HL-60/S4 treated with retinoic acid at 250 ng/mL for 4 days and 3 days (cell line): ENCODE data around the gene POFUT2.

Experiments
- in situ Hi-C: fragments of 300-500 bp; cut with MboI; formaldehyde crosslinking; loops from 2 replicates; pipeline ENCODE4 v1.7.0; 2022; ENCODE audit warnings: low sequenced_read_pairs

Gene POFUT2

GRCh38 chr21:45253180-45253579 lies 34.5 kb downstream of the POFUT2 start:
- in situ Hi-C loops: loop anchor here (25.0 kb wide), 1 partner anchor 91 kb away; no protein-coding TSS in a partner anchor

- in situ Hi-C loops: loop anchor here (25.0 kb wide), 1 partner anchor 90 kb away; no protein-coding TSS in a partner anchor
Measured at GRCh38 chr21:45252448-45252925, 35.2 kb downstream of the POFUT2 start.

- in situ Hi-C loops: loop anchor here (25.0 kb wide), 1 partner anchor 90 kb away; no protein-coding TSS in a partner anchor
Measured at GRCh38 chr21:45251635-45252447, 35.9 kb downstream of the POFUT2 start.

GRCh38 chr21:45250914-45251634 lies 36.6 kb downstream of the POFUT2 start:
- in situ Hi-C loops: loop anchor here (25.0 kb wide), 1 partner anchor 89 kb away; no protein-coding TSS in a partner anchor

- in situ Hi-C loops: loop anchor here (25.0 kb wide), 1 partner anchor 88 kb away; no protein-coding TSS in a partner anchor
Measured at GRCh38 chr21:45250272-45250671, 37.4 kb downstream of the POFUT2 start.

- in situ Hi-C loops: loop anchor here (25.0 kb wide), 1 partner anchor 87 kb away; no protein-coding TSS in a partner anchor
Measured at GRCh38 chr21:45249626-45250025, 38.1 kb downstream of the POFUT2 start.

GRCh38 chr21:45248893-45249381 lies 38.8 kb downstream of the POFUT2 start:
- in situ Hi-C loops: no loop called here

GRCh38 chr21:45248301-45248892 lies 39.3 kb downstream of the POFUT2 start:
- in situ Hi-C loops: no loop called here

GRCh38 chr21:45246386-45247320 lies 41.0 kb downstream of the POFUT2 start:
- in situ Hi-C loops: no loop called here

- in situ Hi-C loops: no loop called here
Measured at GRCh38 chr21:45244799-45245340, 42.8 kb downstream of the POFUT2 start.

- in situ Hi-C loops: no loop called here
Measured at GRCh38 chr21:45243603-45244002, 44.1 kb downstream of the POFUT2 start.

GRCh38 chr21:45241357-45241756 lies 46.3 kb downstream of the POFUT2 start:
- in situ Hi-C loops: no loop called here

GRCh38 chr21:45237401-45237800 lies 50.3 kb downstream of the POFUT2 start:
- in situ Hi-C loops: no loop called here

GRCh38 chr21:45236481-45236880 lies 51.2 kb downstream of the POFUT2 start:
- in situ Hi-C loops: no loop called here

- in situ Hi-C loops: no loop called here
Measured at GRCh38 chr21:45235488-45235887, 52.2 kb downstream of the POFUT2 start.

GRCh38 chr21:45234965-45235364 lies 52.7 kb downstream of the POFUT2 start:
- in situ Hi-C loops: no loop called here

GRCh38 chr21:45234127-45234526 lies 53.6 kb downstream of the POFUT2 start:
- in situ Hi-C loops: no loop called here

GRCh38 chr21:45231705-45232104 lies 56.0 kb downstream of the POFUT2 start:
- in situ Hi-C loops: no loop called here

GRCh38 chr21:45228656-45229240 lies 58.9 kb downstream of the POFUT2 start:
- in situ Hi-C loops: no loop called here
